A673 (cell line): ENCODE results near the gene TXNRD1. TPM values are rescaled to one million over a fixed set of nuclear protein-coding genes. Genes with fewer than 3 reads are reported as not detected.

Source experiments
- BruUV-seq: library from RNA; stranded (reverse); fragments of 400-500 nt; replicated peaks from 2 replicates; lab custom pipeline; 2021; lab: Mats Ljungman, UMichigan
- CTCF ChIA-PET: fragments of 300-600 bp; sonication (Branson Sonifier 250); formaldehyde crosslinking; loops from one replicate; lab custom pipeline; 2022; ENCODE audit warnings: antibody characterized with exemption; lab: Charles Lee
- POLR2A ChIA-PET: fragments of 300-600 bp; sonication (Branson Sonifier 250); formaldehyde crosslinking; loops from one replicate; lab custom pipeline; 2022; ENCODE audit warnings: antibody characterized with exemption; ENCODE audit not compliant: low non-redundant PET; lab: Charles Lee
- DNase-seq: peaks from one replicate; pipeline ENCODE4 v3.0.0-alpha.2; 2015; ENCODE audit warnings: low spot score
- H3K27ac ChIP-seq: fragments of 200-600 bp; sonication (generic); 2 replicates; pipeline ENCODE4 v1.5.1; 2016; ENCODE audit warnings: mixed run types, low read depth, mild to moderate bottlenecking, mixed read lengths, antibody characterized with exemption, low read length; ENCODE audit not compliant: poor library complexity, severe bottlenecking
- H3K27me3 ChIP-seq: fragments of 200-600 bp; sonication (generic); replicated peaks from 2 replicates; pipeline ENCODE4 v1.6.1; 2017; ENCODE audit warnings: mixed run types, low read depth, mild to moderate bottlenecking, mixed read lengths, antibody characterized with exemption, low read length; ENCODE audit not compliant: insufficient read depth, poor library complexity
- H3K36me3 ChIP-seq: fragments of 200-600 bp; sonication (generic); 2 replicates; pipeline ENCODE4 v1.6.1; 2016; ENCODE audit warnings: mixed run types, mild to moderate bottlenecking, mixed read lengths, antibody characterized with exemption, low read length; ENCODE audit not compliant: insufficient read depth, poor library complexity, severe bottlenecking
- H3K4me1 ChIP-seq: fragments of 200-600 bp; sonication (generic); 2 replicates; pipeline ENCODE4 v1.6.1; 2017; ENCODE audit warnings: mixed run types, mild to moderate bottlenecking, mixed read lengths, antibody characterized with exemption, low read length; ENCODE audit not compliant: insufficient read depth, poor library complexity, severe bottlenecking
- H3K4me3 ChIP-seq: fragments of 200-600 bp; sonication (generic); 2 replicates; pipeline ENCODE4 v1.5.1; 2016; ENCODE audit warnings: low read depth, mixed run types, mild to moderate bottlenecking, mixed read lengths, low read length; ENCODE audit not compliant: poor library complexity, severe bottlenecking
- H3K9me3 ChIP-seq: fragments of 200-600 bp; sonication (generic); 2 replicates; pipeline ENCODE4 v1.6.1; 2016; ENCODE audit warnings: mixed run types, low read depth, mild to moderate bottlenecking, mixed read lengths, antibody characterized with exemption, low read length; ENCODE audit not compliant: poor library complexity, severe bottlenecking
- EZH2 ChIP-seq: fragments of 200-600 bp; sonication (generic); IDR thresholded peaks from 2 replicates; pipeline ENCODE4 v1.6.1; 2017; ENCODE audit warnings: borderline replicate concordance, low read depth, mild to moderate bottlenecking, mixed read lengths, antibody characterized with exemption, low read length; ENCODE audit not compliant: poor library complexity, severe bottlenecking
- intact Hi-C: fragments of 100-400 bp; cut with micrococcal nuclease; formaldehyde crosslinking; loops from one replicate; pipeline ENCODE4 v1.10.0; 2022; ENCODE audit not compliant: unreplicated experiment
- total RNA-seq: library from RNA; stranded (reverse); gene quantifications from 2 replicates; pipeline ENCODE4 v1.2.3, GENCODE V29; 2021
- TF ChIP-seq, protein P1 (sequence below): fragments of 300-800, 200-600 bp; sonication (generic); conservative IDR thresholded peaks from 2 replicates; pipeline ENCODE4 v1.5.1; 2017; ENCODE audit warnings: low read depth, mild to moderate bottlenecking, antibody characterized with exemption, low read length, moderate library complexity, mixed read lengths

TXNRD1 gene
- total RNA-seq, 1 experiment from 2014 or later = 226 TPM

DNA sequence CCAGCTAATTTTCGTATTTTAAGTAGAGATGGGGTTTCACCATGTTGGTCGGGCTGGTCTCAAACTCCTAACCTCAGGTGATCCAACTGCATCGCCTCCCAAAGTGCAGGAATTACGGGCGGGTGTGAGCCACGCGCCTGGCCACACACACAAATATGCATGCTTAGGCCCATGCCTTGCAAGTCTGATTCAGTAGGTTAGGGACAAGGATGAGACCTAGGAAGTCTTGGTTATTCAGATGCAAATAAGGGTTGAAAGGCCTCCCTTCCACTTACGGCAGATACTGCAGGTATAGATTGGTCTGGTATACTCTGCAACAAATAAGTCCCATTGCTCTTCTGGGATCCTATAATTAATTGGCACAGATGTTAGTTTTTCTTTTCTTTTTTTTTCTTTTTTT, 32.9 kb downstream of the TXNRD1 start:
- Histone ChIP-seq H3K36me3 (no peaks in the 10 kb centered on the region), H3K4me1 (no peaks in the 10 kb centered on the region), H3K27ac (no peak overlapping the region), H3K9me3 (no peaks in the 10 kb centered on the region), H3K27me3 (no peaks in the 10 kb centered on the region), H3K4me3 (no peak overlapping the region)
- POLR2A ChIA-PET = no interaction called here
- no peak for DNase-seq
- BruUV-seq = no TSS peak
- CTCF ChIA-PET = no interaction called here
- TF ChIP-seq EZH2 = no peak
- TF ChIP-seq, protein P1, sequence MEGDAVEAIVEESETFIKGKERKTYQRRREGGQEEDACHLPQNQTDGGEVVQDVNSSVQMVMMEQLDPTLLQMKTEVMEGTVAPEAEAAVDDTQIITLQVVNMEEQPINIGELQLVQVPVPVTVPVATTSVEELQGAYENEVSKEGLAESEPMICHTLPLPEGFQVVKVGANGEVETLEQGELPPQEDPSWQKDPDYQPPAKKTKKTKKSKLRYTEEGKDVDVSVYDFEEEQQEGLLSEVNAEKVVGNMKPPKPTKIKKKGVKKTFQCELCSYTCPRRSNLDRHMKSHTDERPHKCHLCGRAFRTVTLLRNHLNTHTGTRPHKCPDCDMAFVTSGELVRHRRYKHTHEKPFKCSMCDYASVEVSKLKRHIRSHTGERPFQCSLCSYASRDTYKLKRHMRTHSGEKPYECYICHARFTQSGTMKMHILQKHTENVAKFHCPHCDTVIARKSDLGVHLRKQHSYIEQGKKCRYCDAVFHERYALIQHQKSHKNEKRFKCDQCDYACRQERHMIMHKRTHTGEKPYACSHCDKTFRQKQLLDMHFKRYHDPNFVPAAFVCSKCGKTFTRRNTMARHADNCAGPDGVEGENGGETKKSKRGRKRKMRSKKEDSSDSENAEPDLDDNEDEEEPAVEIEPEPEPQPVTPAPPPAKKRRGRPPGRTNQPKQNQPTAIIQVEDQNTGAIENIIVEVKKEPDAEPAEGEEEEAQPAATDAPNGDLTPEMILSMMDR = no peak
- intact Hi-C loops = no loop called here

DNA sequence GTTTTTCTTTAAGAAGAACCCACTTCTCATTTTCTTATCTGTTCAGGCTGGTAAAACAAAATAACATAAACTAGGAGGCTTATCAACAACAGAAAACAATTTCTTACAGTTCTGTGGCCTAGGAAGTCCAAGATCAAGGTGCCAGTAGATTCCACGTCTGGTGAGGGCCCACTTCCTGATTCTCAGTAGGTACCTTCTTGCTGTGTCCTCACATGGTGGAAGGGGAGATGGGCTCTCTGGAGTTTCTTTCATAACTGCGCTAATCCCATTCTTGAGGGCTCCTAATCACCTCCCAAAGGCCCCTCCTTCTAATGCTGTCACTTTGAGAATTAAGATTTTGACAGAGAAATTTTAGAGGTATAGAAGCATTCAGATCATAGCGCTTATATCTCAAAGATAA, 33.4 kb downstream of the TXNRD1 start:
- H3K4me3 ChIP-seq = no peak overlapping the region
- no peak for TF ChIP-seq EZH2
- TF ChIP-seq, protein P1 = no peak
- no TSS peak for BruUV-seq
- POLR2A ChIA-PET = no interaction called here
- no peak overlapping the region for H3K27ac ChIP-seq
- no peaks in the 10 kb centered on the region for H3K4me1 ChIP-seq
- H3K36me3 ChIP-seq = no peaks in the 10 kb centered on the region
- intact Hi-C loops = no loop called here
- CTCF ChIA-PET = no interaction called here
- no peaks in the 10 kb centered on the region for H3K27me3 ChIP-seq
- no peak for DNase-seq
- H3K9me3 ChIP-seq = no peaks in the 10 kb centered on the region

DNA sequence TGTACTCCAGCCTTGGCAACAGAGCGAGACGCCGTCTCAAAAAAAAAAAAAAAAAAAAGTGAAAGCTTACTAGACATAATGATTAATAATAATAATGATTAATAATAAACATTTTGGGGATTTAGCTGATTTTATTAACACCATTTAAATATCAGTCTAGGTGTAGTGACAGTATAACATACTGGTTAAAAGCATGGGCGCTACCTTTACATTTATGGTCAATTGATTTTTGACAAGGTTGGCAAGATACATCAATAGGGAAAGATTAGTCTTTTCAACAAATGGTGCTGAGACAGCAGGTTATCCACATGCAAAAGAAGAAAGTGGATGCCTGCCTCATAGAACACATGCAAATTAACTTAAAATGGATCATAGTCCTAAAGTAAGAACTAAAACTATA, 34.3 kb downstream of the TXNRD1 start:
- no peaks in the 10 kb centered on the region for H3K27me3 ChIP-seq
- no peak overlapping the region for H3K4me3 ChIP-seq
- no peaks in the 10 kb centered on the region for H3K36me3 ChIP-seq
- no peak overlapping the region for H3K27ac ChIP-seq
- intact Hi-C loops = no loop called here
- ChIA-PET CTCF (no interaction called here), POLR2A (interaction anchor here (0.6 kb wide), 1 partner anchor 64 kb away, joined by 4 read pairs; no protein-coding TSS in a partner anchor)
- DNase-seq = no peak
- H3K4me1 ChIP-seq = no peaks in the 10 kb centered on the region
- H3K9me3 ChIP-seq = no peaks in the 10 kb centered on the region
- no TSS peak for BruUV-seq
- TF ChIP-seq, protein P1 = no peak
- no peak for TF ChIP-seq EZH2
